HFFc6 (cell line): ENCODE results near the gene ZSCAN12. TPM values are rescaled to one million over a fixed set of nuclear protein-coding genes. Genes with fewer than 3 reads are reported as not detected.
A peak's percentile ranks its signal among the peaks of the same experiment; 100 is the strongest.

Experiments used
- DNase-seq: peaks from one replicate; pipeline ENCODE4 v3.0.0-alpha.2; 2018
- H3K27ac Mint-ChIP-seq: 2 replicates; pipeline ENCODE4 v1.8.0; 2020; ENCODE audit warnings: mild to moderate bottlenecking, mixed read lengths
- H3K27me3 Mint-ChIP-seq: 2 replicates; pipeline ENCODE4 v1.8.0; 2021; ENCODE audit warnings: mild to moderate bottlenecking, moderate library complexity, mixed read lengths; ENCODE audit not compliant: insufficient read depth
- H3K36me3 Mint-ChIP-seq: 2 replicates; pipeline ENCODE4 v1.8.0; 2021; ENCODE audit warnings: low read depth, mixed read lengths
- H3K4me1 Mint-ChIP-seq: 2 replicates; pipeline ENCODE4 v1.8.0; 2020; ENCODE audit warnings: low read depth, mixed read lengths
- H3K4me3 Mint-ChIP-seq: 2 replicates; pipeline ENCODE4 v1.8.0; 2020; ENCODE audit warnings: mild to moderate bottlenecking, moderate library complexity, mixed read lengths
- H3K9me3 Mint-ChIP-seq: 2 replicates; pipeline ENCODE4 v1.8.0; 2020; ENCODE audit warnings: mild to moderate bottlenecking, mixed read lengths
- CTCF ChIP-seq: fragments of 200-600 bp; sonication (generic); IDR thresholded peaks from 2 replicates; pipeline ENCODE4 v1.5.0; 2021; ENCODE audit warnings: antibody characterized with exemption, mild to moderate bottlenecking
- total RNA-seq, 6 experiments: library from RNA; stranded (reverse); fragmentation: NEBNext Ultra II Directional; extraction: Animal tissue kit (Norgen Biotek cat#: 25700); gene quantifications; 2 replicates in 1 of 6; 3 replicates in 5 of 6; pipeline ENCODE4 v1.2.3, GENCODE V29; 2021

ZSCAN12 gene
- total RNA-seq, 6 experiments from 2014 or later: 2.4 to 3.1 (median 2.8) TPM

GRCh38 chr6:28351493-28351925 is 48.0 kb downstream of the ZSCAN12 start:
- Mint-ChIP-seq H3K4me3 (peak overlapping the region; percentile 99; the same call in 1 of the 2 replicates), H3K9me3 (no peaks in the 10 kb centered on the region), H3K36me3 (peaks cover 5% of the 10 kb centered on the region; the same call in 1 of the 2 replicates), H3K27ac (no peak overlapping the region), H3K27me3 (peaks cover 3% of the 10 kb centered on the region), H3K4me1 (peaks cover 46% of the 10 kb centered on the region)
- no peak for TF ChIP-seq CTCF
- no peak for DNase-seq

GRCh38 chr6:28351087-28351486 is 48.5 kb downstream of the ZSCAN12 start:
- Mint-ChIP-seq H3K27me3 (peaks cover 3% of the 10 kb centered on the region), H3K4me1 (peaks cover 43% of the 10 kb centered on the region), H3K36me3 (peaks cover 5% of the 10 kb centered on the region; the same call in 1 of the 2 replicates), H3K9me3 (no peaks in the 10 kb centered on the region), H3K4me3 (peak overlapping the region; percentile 99), H3K27ac (no peak overlapping the region)
- no peak for TF ChIP-seq CTCF
- no peak for DNase-seq

GRCh38 chr6:28349892-28350737 is 49.4 kb downstream of the ZSCAN12 start, which contains the start of gene ZKSCAN3:
Gene ZKSCAN3, plus strand, starts transcription at chr6:28349947. Its CDS starts 9,640 bp downstream, at chr6:28359587.
- Mint-ChIP-seq H3K9me3 (no peaks in the 10 kb centered on the region), H3K4me3 (peak within 1 kb of the TSS; percentile 99), H3K27me3 (peaks cover 5% of the 10 kb centered on the region), H3K4me1 (peaks cover 36% of the 10 kb centered on the region), H3K36me3 (peaks cover 5% of the 10 kb centered on the region; the same call in 1 of the 2 replicates), H3K27ac (peak within 1 kb of the TSS; percentile 88)
- TF ChIP-seq CTCF: no peak
- peak; percentile 75 for DNase-seq

- no peaks in the 10 kb centered on the region for H3K9me3 Mint-ChIP-seq
- H3K27me3 Mint-ChIP-seq: peaks cover 5% of the 10 kb centered on the region
- peaks cover 5% of the 10 kb centered on the region; the same call in 1 of the 2 replicates for H3K36me3 Mint-ChIP-seq
- DNase-seq: no peak
- H3K4me3 Mint-ChIP-seq: peak overlapping the region; percentile 99
- no peak for TF ChIP-seq CTCF
- H3K27ac Mint-ChIP-seq: peak overlapping the region; percentile 88
- H3K4me1 Mint-ChIP-seq: peaks cover 32% of the 10 kb centered on the region
These were observed 50.1 kb downstream of the ZSCAN12 start for GRCh38 chr6:28349344-28349891.

- DNase-seq: no peak
- no peak for TF ChIP-seq CTCF
- H3K4me1 Mint-ChIP-seq: peaks cover 26% of the 10 kb centered on the region
- H3K4me3 Mint-ChIP-seq: no peak overlapping the region
- H3K27ac Mint-ChIP-seq: no peak overlapping the region
- no peaks in the 10 kb centered on the region for H3K9me3 Mint-ChIP-seq
- H3K27me3 Mint-ChIP-seq: peaks cover 5% of the 10 kb centered on the region
- H3K36me3 Mint-ChIP-seq: peaks cover 5% of the 10 kb centered on the region; the same call in 1 of the 2 replicates
These were observed 52.4 kb downstream of the ZSCAN12 start for GRCh38 chr6:28347119-28347518.
